Astrocyte (in vitro differentiated cells and primary cell): ENCODE data around the gene CLMN. TPM values are rescaled to one million over a fixed set of nuclear protein-coding genes. Genes with fewer than 3 reads are reported as not detected.

Source experiments
- DNase-seq: peaks from one replicate; pipeline ENCODE4 v3.0.0-alpha.2; 2010; ENCODE audit warnings: low read depth
- FAIRE-seq: peaks from 2 replicates; lab custom pipeline; 2011; peaks lifted over from hg19 to GRCh38; lab: Jason Lieb, UNC
- H2AFZ ChIP-seq: 2 replicates; pipeline ENCODE4 v1.6.0; 2012; ENCODE audit warnings: low read depth, low read length, inconsistent platforms
- H3K27ac ChIP-seq: 2 replicates; pipeline ENCODE4 v1.5.1; 2011; ENCODE audit warnings: low read depth, low read length, inconsistent platforms
- H3K27me3 ChIP-seq: 2 replicates; pipeline ENCODE4 v1.6.0; 2011; ENCODE audit warnings: low read length, inconsistent platforms; ENCODE audit not compliant: insufficient read depth
- H3K36me3 ChIP-seq: 2 replicates; pipeline ENCODE4 v1.5.1; 2011; ENCODE audit warnings: low read length, inconsistent platforms; ENCODE audit not compliant: insufficient read depth
- H3K4me1 ChIP-seq: 2 replicates; pipeline ENCODE4 v1.5.1; 2011; ENCODE audit warnings: low read length, inconsistent platforms; ENCODE audit not compliant: insufficient read depth
- H3K4me2 ChIP-seq: 2 replicates; pipeline ENCODE4 v1.6.0; 2012; ENCODE audit warnings: low read length, inconsistent platforms
- H3K4me3 ChIP-seq: 2 replicates; pipeline ENCODE4 v1.5.1; 2011; ENCODE audit warnings: low read depth, mild to moderate bottlenecking, low read length, inconsistent platforms; ENCODE audit not compliant: insufficient read depth
- H3K79me2 ChIP-seq: 2 replicates; pipeline ENCODE4 v1.6.0; 2012; ENCODE audit warnings: mild to moderate bottlenecking, low read length, inconsistent platforms; ENCODE audit not compliant: insufficient read depth
- H3K9ac ChIP-seq: 2 replicates; pipeline ENCODE4 v1.6.0; 2012; ENCODE audit warnings: mild to moderate bottlenecking, low read length, inconsistent platforms
- H3K9me3 ChIP-seq: 2 replicates; pipeline ENCODE4 v1.5.1; 2012; ENCODE audit warnings: low read depth, mild to moderate bottlenecking, low read length, inconsistent platforms; ENCODE audit not compliant: insufficient read depth
- H4K20me1 ChIP-seq: 2 replicates; pipeline ENCODE4 v1.6.0; 2012; ENCODE audit warnings: low read length, inconsistent platforms; ENCODE audit not compliant: insufficient read depth
- H3K27ac Mint-ChIP-seq: one replicate; pipeline ENCODE4 v1.8.0; 2021; ENCODE audit warnings: mild to moderate bottlenecking, mixed read lengths; ENCODE audit not compliant: unreplicated experiment
- H3K27me3 Mint-ChIP-seq: one replicate; pipeline ENCODE4 v1.8.0; 2021; ENCODE audit warnings: low read depth, mixed read lengths; ENCODE audit not compliant: unreplicated experiment
- H3K36me3 Mint-ChIP-seq: one replicate; pipeline ENCODE4 v1.8.0; 2021; ENCODE audit warnings: low read depth, mixed read lengths; ENCODE audit not compliant: unreplicated experiment
- H3K4me1 Mint-ChIP-seq: one replicate; pipeline ENCODE4 v1.8.0; 2021; ENCODE audit warnings: low read depth, mixed read lengths; ENCODE audit not compliant: unreplicated experiment
- H3K4me3 Mint-ChIP-seq: one replicate; pipeline ENCODE4 v1.8.0; 2021; ENCODE audit warnings: mild to moderate bottlenecking, moderate library complexity, mixed read lengths; ENCODE audit not compliant: unreplicated experiment
- H3K9me3 Mint-ChIP-seq: one replicate; pipeline ENCODE4 v1.8.0; 2021; ENCODE audit warnings: mild to moderate bottlenecking, mixed read lengths; ENCODE audit not compliant: unreplicated experiment
- EZH2 ChIP-seq: IDR thresholded peaks from 2 replicates; pipeline ENCODE4 v1.6.1; 2012; ENCODE audit warnings: mild to moderate bottlenecking, low read length, inconsistent platforms; ENCODE audit not compliant: insufficient read depth
- total RNA-seq: library from RNA; stranded (reverse); gene quantifications from 2 replicates; pipeline ENCODE4 v1.2.1, GENCODE V29; 2021
- TF ChIP-seq, protein P1 (sequence below): IDR thresholded peaks from 2 replicates; pipeline ENCODE4 v1.5.1; 2011; ENCODE audit warnings: low read depth, mild to moderate bottlenecking, inconsistent platforms, low read length, moderate library complexity; ENCODE audit not compliant: insufficient read depth

The CLMN gene
- total RNA-seq, 1 donor from 2014 or later, result 14.0 TPM

DNA sequence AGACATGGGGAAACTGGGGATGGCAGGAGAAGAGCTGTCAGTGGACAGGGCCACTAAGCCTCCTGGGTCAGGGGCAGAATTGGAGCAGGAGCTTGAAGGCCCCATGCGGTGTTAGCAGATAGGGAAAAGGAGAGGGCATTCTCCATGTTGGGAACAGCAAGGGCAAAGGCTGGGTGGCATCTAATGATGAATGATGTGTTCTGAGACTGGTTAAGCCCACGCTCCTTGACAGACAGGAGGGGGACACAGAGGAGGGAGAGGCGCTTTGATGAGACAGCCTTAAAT lies 63.0 kb downstream of the CLMN start:
- no peaks in the 10 kb centered on the region for H3K36me3 ChIP-seq
- no peak overlapping the region for H3K4me2 ChIP-seq
- H3K4me1 ChIP-seq, result peaks cover 29% of the 10 kb centered on the region
- H3K4me3 Mint-ChIP-seq, result no peak overlapping the region
- H3K9me3 ChIP-seq, result no peaks in the 10 kb centered on the region
- H2AFZ ChIP-seq, result no peak overlapping the region
- no peaks in the 10 kb centered on the region for H4K20me1 ChIP-seq
- H3K9ac ChIP-seq, result no peak overlapping the region
- no peak overlapping the region for H3K27ac ChIP-seq
- H3K27ac Mint-ChIP-seq, result no peak overlapping the region
- no peaks in the 10 kb centered on the region for H3K36me3 Mint-ChIP-seq
- H3K27me3 ChIP-seq, result no peaks in the 10 kb centered on the region
- DNase-seq (no peak), FAIRE-seq (no peak)
- peaks cover 5% of the 10 kb centered on the region for H3K9me3 Mint-ChIP-seq
- no peaks in the 10 kb centered on the region for H3K79me2 ChIP-seq
- H3K4me3 ChIP-seq, result no peak overlapping the region
- peaks cover 2% of the 10 kb centered on the region for H3K27me3 Mint-ChIP-seq
- no peak for TF ChIP-seq EZH2
- TF ChIP-seq, protein P1, sequence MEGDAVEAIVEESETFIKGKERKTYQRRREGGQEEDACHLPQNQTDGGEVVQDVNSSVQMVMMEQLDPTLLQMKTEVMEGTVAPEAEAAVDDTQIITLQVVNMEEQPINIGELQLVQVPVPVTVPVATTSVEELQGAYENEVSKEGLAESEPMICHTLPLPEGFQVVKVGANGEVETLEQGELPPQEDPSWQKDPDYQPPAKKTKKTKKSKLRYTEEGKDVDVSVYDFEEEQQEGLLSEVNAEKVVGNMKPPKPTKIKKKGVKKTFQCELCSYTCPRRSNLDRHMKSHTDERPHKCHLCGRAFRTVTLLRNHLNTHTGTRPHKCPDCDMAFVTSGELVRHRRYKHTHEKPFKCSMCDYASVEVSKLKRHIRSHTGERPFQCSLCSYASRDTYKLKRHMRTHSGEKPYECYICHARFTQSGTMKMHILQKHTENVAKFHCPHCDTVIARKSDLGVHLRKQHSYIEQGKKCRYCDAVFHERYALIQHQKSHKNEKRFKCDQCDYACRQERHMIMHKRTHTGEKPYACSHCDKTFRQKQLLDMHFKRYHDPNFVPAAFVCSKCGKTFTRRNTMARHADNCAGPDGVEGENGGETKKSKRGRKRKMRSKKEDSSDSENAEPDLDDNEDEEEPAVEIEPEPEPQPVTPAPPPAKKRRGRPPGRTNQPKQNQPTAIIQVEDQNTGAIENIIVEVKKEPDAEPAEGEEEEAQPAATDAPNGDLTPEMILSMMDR, result no peak
- peaks cover 25% of the 10 kb centered on the region for H3K4me1 Mint-ChIP-seq

DNA sequence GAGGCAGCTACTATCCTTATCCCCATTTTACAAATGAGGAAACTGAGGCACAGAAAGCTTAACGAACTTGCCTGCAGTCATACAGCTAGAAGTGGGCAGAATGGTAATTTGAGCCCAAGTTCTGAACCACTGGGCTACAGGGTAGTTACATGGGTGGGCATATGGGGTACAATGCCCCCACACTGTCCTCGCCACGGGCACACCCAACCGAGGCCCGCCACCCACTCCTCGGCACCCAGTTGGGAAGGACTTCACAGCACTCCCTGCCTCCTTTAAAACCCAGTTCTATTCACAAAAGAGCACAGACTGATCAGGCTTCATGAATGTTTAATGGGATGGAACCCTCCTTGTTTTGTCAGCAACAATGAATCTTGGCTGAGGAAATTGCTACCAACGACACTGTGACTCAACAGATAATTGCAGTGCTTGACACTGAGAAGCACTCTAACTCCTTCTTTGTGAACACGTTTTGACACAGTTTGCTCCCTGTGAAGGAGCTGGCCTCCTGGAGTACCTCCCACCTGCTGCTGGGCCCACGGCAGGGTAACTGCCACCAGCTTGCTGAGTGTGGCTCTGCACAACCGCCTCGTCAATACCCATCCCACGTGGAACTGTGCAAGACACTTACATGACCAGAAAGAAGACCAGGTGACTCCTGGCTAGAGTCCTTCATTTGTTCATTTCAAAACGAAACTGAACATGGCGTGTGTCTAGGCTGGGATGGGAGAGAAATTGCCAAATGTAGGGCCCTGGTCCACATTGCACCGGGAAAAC lies 63.5 kb downstream of the CLMN start:
- H3K27ac ChIP-seq, result no peak overlapping the region
- H3K27me3 Mint-ChIP-seq, result peaks cover 2% of the 10 kb centered on the region
- no peaks in the 10 kb centered on the region for H4K20me1 ChIP-seq
- H3K4me1 ChIP-seq, result peaks cover 24% of the 10 kb centered on the region
- H3K27ac Mint-ChIP-seq, result peak overlapping the region; percentile 20
- H3K27me3 ChIP-seq, result no peaks in the 10 kb centered on the region
- no peaks in the 10 kb centered on the region for H3K36me3 ChIP-seq
- H3K9me3 Mint-ChIP-seq, result peaks cover 5% of the 10 kb centered on the region
- FAIRE-seq (no peak), DNase-seq (no peak)
- H3K79me2 ChIP-seq, result no peaks in the 10 kb centered on the region
- H3K9ac ChIP-seq, result no peak overlapping the region
- no peak for TF ChIP-seq EZH2
- TF ChIP-seq, protein P1, result no peak
- peaks cover 31% of the 10 kb centered on the region for H3K4me1 Mint-ChIP-seq
- no peak overlapping the region for H3K4me3 ChIP-seq
- H3K4me3 Mint-ChIP-seq, result no peak overlapping the region
- H2AFZ ChIP-seq, result peak overlapping the region; percentile 8
- no peaks in the 10 kb centered on the region for H3K36me3 Mint-ChIP-seq
- peak overlapping the region; percentile 53 for H3K4me2 ChIP-seq
- no peaks in the 10 kb centered on the region for H3K9me3 ChIP-seq

DNA sequence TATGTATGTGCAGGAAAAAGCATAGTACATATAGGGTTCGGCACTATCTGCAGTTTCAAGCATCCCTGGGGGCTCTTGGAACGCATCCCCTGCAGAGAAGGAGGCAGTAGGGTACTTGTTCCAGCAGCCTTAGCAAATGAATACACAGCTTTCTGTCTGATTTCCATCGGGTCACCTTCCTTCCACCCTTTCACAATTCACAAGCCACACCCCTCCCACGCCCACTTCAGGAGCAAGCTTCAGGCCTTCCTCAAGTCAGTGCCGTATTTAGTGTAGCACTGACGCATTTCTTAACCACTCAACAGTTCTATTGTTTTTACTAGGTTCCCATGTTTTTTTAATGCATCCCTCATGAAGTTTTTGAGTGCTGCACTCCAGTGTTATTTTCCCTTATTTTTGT lies 64.2 kb downstream of the CLMN start:
- Histone ChIP-seq H3K27me3 (no peaks in the 10 kb centered on the region), H3K4me3 (no peak overlapping the region), H3K9me3 (no peaks in the 10 kb centered on the region), H4K20me1 (no peaks in the 10 kb centered on the region), H2AFZ (no peak overlapping the region), H3K27ac (no peak overlapping the region), H3K9ac (no peak overlapping the region), H3K4me1 (peaks cover 18% of the 10 kb centered on the region), H3K4me2 (peak overlapping the region; percentile 53), H3K36me3 (no peaks in the 10 kb centered on the region), H3K79me2 (no peaks in the 10 kb centered on the region)
- TF ChIP-seq EZH2, result no peak
- TF ChIP-seq, protein P1, result no peak
- Mint-ChIP-seq H3K4me3 (no peak overlapping the region), H3K36me3 (no peaks in the 10 kb centered on the region), H3K4me1 (peaks cover 31% of the 10 kb centered on the region), H3K9me3 (peaks cover 5% of the 10 kb centered on the region), H3K27me3 (peaks cover 2% of the 10 kb centered on the region), H3K27ac (no peak overlapping the region)
- DNase-seq (peak; percentile 71), FAIRE-seq (no peak)
